K562 (cell line): Measurements from ENCODE around the gene RIPOR1.

Experiments
- CREB1 ChIP-seq, 2 experiments: sonication (generic) in 1 of 2; formaldehyde crosslinking in 1 of 2; IDR thresholded peaks; 2 replicates each; pipeline versions ENCODE4 v1.6.1 to v1.8.0; 2012 to 2022; ENCODE audit warnings: inconsistent platforms in 1 of 2, mild to moderate bottlenecking in 1 of 2, missing genetic modification reagents in 1 of 2, moderate library complexity in 1 of 2
- DEAF1 ChIP-seq: fragments of 450-650 bp; formaldehyde crosslinking; IDR thresholded peaks from 2 replicates; pipeline ENCODE4 v1.4.0; 2020; ENCODE audit warnings: mild to moderate bottlenecking, moderate library complexity
- JUN ChIP-seq, 2 experiments: sonication (generic) in 1 of 2; formaldehyde crosslinking in 1 of 2; IDR thresholded peaks; 2 replicates each; pipeline versions ENCODE4 v1.6.1 to v1.8.0; 2012 to 2022; ENCODE audit warnings: borderline replicate concordance in 2 of 2, mild to moderate bottlenecking in 2 of 2, improper control_type of control experiment in 1 of 2, low read depth in 1 of 2, low read length in 1 of 2, missing genetic modification reagents in 1 of 2
- MAX ChIP-seq: sonication (generic); formaldehyde crosslinking; IDR thresholded peaks from 2 replicates; pipeline ENCODE4 v1.9.0; 2022; ENCODE audit warnings: mild to moderate bottlenecking, missing genetic modification reagents
- MAZ ChIP-seq, 2 experiments: fragments of 450-650 bp in 1 of 2; sonication (generic) in 1 of 2; formaldehyde crosslinking; IDR thresholded peaks in 1 of 2; conservative IDR thresholded peaks in 1 of 2; 2 replicates each; pipeline versions ENCODE4 v1.4.0 to v1.5.0; 2020; ENCODE audit warnings: mild to moderate bottlenecking in 1 of 2, missing genetic modification reagents in 1 of 2
- NRF1 ChIP-seq, 2 experiments: fragments of 450-650 bp; IDR thresholded peaks in 1 of 2; conservative IDR thresholded peaks in 1 of 2; 2 replicates each; pipeline ENCODE4 v1.6.1; 2014; ENCODE audit warnings: mild to moderate bottlenecking in 2 of 2
- OTX1 ChIP-seq: fragments of 450-650 bp; formaldehyde crosslinking; IDR thresholded peaks from 2 replicates; pipeline ENCODE4 v1.4.0; 2022; ENCODE audit warnings: mild to moderate bottlenecking
- POLR2A ChIP-seq: fragments of 450-650 bp; conservative IDR thresholded peaks from 2 replicates; pipeline ENCODE4 v1.6.1; 2016
- RB1 ChIP-seq: fragments of 450-650 bp; IDR thresholded peaks from 2 replicates; pipeline ENCODE4 v1.6.1; 2017; ENCODE audit warnings: low read depth, mild to moderate bottlenecking
- RHOXF2B ChIP-seq: fragments of 250-450 bp; sonication (Bioruptor Pico); conservative IDR thresholded peaks from 2 replicates; pipeline ENCODE4 v1.5.1; 2021
- U2AF1 ChIP-seq: fragments of 200-400 bp; formaldehyde crosslinking; optimal IDR thresholded peaks from 2 replicates; pipeline ENCODE3; 2017; ENCODE audit warnings: mild to moderate bottlenecking, low read depth, low read length, moderate library complexity
- ZNF274 ChIP-seq: IDR thresholded peaks from 2 replicates; pipeline ENCODE4 v1.6.1; 2011; ENCODE audit warnings: low read depth, mild to moderate bottlenecking, low read length, moderate library complexity, borderline replicate concordance

DNA sequence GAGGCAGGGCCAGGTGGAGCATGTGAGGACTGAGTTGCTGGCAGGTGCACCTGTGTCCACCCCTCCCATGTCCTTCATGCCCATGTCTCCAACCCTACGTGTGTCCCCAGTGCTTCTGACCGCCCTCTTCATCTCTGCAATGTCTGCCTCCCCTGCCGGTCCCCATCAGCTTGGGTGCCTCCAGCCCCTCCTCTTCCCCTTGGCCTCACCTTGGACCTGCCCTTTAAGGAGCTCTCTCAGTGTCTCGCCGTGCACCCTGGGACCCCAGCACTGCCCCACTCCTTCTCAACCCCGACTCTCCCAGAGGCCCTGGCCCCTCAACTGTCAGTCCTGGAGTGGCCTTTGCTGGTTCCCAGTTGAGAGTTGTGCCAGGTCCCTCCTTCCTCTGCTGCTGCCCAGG lies 15.0 kb downstream of the RIPOR1 start:
- TF ChIP-seq RB1 (no peak), U2AF1 (no peak), JUN (IDR thresholded peaks at IDR 0.05; ENCODE audit: borderline replicate concordance, low read depth, low read length) (no peak), JUN (CRISPR knock-in tag; IDR thresholded peaks at IDR 0.05; ENCODE audit: borderline replicate concordance) (no peak), MAZ (CRISPR knock-in tag; conservative IDR thresholded peaks at IDR 0.05 in 1 of 2, IDR thresholded peaks at IDR 0.05 in 1 of 2) (no peak), OTX1 (CRISPR knock-in tag) (no peak), CREB1 (IDR thresholded peaks at IDR 0.05) (no peak), CREB1 (CRISPR knock-in tag; IDR thresholded peaks at IDR 0.05) (no peak), ZNF274 (no peak), POLR2A (no peak), MAX (CRISPR knock-in tag) (no peak), DEAF1 (no peak), NRF1 (conservative IDR thresholded peaks at IDR 0.05 in 1 of 2, IDR thresholded peaks at IDR 0.05 in 1 of 2) (no peak), RHOXF2B (CRISPR knock-in tag) (no peak)
